Measurements from ENCODE around the gene MICALL1.
"Not testable (repeated sequence)": the region's sequence is repeated elsewhere in the genome, so short reads cannot be mapped to it uniquely, and the experiment has no call there.

The MICALL1 gene

DNA sequence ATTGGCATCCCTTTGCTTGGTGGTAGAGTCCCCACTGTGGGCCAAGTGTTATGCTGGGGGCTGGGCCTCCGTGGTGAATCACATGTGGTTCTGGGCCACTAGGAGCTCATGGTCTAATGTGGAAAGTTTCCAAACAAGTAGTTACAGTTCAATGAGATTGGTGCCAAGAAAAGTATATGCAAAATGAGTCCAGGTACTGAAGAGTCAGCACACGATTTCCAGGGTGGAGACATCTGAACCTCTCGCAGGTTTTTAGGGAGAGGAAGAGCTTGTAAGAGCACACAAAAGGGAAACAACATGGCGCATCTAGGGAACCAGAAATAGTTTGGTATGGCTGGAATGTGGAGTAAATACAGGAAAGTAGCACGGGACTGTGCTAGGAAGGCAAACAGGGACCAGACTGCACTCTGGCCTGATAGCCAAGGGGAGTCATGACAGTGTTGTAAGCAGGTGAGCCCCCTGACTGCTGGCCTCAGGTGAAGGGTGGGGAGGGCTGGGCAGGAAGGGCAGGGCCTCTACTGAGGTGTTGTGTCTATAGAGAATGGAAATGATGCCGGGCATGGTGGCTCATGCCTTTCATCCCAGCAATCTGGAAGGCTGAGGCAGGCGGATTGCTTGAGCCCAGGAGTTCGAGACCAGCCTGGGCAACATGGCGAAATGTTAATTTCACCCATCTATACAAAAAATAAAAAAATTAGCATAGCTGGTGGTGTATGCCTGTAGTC is 60.0 kb downstream of the MICALL1 start:
- DNase-seq, result no peak

DNA sequence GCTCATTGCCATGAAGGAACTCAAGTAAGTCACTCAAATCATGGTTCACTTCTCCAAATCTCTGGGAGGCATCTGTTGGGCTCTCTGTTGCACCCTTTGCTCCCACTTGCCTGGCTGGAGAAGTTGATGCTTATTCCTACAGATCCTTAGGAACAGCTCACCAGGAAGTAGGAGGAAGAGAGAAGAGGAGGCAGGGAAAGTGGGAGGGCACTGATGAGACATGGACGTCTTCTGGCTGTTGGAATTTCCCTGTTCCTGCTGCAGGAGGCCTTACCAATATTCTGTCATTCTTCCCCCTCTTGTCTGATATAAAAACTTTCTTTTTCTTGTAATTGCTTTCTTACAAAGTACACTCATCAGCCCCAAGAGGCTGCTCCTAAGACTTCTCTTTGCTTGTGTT is 61.0 kb downstream of the MICALL1 start:
- DNase-seq, result no peak

DNA sequence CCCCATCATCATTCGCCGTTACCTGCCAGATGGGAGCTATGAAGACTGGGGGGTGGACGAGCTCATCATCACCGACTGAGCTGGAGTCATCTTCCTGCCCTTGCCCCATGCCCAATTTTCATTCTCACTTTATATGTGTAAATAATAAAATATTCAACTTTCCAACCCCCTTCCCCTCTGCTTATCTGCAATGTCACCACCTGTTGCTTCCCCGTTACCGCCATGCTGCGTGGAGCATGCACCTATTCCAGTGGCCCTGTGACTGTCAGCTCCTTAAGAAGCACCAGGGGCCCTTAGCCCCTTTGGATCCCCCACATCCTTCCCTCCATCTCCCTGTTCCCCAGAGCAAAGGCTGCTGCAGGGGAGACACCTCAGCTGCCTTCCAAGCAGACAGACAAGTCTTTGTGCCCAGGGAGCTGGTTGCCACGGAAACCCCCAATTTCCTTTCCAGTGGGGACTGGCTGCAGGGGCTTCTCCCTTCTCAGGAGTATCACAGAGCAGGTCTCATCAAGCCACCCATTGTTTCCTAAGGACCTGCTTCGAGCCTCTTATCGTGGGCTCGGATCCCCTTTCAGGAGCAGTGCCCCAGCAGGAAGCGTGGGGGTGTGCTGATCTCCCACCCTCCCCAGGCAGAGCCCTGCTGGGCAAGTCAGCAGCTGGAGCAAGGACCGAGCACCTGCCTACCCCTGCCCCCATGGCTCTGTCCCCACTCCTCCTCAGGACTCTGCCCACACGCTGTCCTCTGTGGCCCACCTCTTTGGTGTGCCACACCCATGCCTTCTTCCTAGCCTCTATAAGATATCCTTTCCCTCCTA is 61.7 kb downstream of the MICALL1 start:
- DNase-seq, result no peak

DNA sequence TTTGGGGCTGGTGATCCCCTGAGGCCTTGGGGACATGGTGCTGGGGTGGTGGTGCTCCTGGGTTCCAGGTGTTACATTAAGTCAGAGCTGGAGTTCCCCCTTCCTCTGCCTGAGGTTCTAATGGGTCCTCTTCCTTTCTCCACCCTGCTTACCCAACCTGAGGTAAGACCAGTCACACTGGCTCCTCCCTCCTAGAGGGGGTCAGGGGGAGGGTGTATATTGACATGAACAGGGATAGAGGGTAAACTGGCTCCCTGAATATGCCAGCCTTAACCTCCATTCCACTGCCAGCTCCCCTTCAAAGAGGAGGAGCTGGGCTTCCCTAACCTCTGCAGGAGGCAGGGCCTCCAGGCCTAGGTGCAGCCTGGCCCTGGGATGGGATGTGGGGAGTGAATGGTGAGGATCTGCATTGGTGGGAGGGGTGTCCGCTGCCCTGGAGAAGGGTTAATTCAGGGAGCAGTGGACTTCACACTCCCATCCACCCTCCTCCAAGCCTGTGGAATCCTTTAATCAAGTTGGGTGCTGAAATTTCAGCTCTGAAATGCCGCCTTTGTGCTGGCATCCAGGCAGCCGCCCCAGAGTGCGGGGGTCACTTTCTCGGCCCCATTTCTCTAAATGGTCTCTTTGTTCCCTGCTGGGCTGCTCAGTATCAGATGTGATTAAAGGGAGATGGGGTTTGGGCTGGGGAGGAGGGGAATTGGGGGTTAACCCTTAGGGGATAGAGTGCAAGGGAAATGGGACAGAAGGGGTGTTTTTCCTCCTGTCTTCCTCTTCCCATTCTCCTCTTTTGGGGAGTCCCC is 62.6 kb downstream of the MICALL1 start:
- no peak for DNase-seq

DNA sequence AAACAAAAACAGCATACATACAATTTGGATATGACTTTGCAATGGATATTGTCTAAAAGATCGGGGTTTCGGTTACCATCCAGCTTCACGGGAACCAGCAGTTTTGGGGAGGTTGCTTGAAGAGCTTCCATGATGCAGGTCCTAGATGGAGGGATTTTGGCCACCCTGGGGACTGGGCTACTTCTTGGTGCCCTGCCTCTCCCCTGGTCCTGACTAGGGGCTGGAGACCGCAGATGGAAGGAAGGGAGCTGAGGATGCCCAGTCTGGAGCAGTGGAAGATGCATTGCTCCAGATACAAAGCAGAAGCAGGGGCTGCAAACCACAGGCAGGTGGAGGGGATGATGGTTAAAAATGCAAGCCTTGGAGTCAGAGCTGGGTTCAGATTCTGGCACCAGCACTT is 64.8 kb downstream of the MICALL1 start:
- DNase-seq, result no peak

DNA sequence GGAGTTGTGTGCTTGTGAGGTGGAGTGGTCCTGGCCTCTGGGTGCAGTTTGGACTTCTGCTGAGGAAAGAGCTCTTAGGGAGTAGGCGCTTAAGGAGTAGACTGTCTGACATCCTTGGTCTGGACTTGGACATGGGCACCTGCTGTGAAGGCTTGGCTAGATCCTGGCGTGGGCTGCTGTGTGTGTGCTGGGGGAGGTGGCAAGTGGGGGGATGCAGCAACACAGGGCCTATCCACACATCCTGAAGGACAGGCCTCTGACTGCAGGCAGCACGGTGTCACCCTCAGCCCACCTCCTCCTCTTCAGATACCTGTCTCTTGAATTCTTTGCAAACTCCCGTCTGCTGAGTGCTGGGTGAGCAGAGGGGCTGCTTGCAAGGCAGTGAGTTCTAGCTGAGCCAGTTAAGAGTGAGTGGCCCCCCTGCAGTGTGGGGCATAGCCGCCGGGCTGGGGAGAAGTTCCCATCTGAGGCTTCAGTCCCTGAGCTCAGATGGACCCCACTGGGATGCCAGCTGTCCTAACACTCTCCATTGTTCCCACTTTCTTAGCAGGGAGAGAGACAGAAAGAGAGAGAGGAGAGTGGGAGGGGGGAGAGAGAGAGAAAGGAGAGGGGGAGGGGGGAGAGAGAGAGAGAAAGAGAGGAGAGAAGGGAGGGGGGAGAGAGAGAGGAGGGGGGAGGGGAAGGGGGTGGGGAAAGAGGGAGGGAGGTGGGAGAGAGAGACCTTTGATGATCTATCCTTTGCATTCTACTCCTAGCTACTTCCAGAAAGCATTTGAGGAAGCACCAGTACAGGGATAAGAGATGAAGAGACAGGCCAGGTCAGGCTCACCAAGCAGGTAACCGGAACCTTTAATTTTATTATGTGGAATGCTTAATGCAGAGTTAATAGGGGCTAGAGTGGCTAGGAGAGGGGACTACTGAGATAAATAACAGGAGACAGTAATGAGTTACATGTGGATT is 65.7 kb downstream of the MICALL1 start:
- DNase-seq, result no peak

DNA sequence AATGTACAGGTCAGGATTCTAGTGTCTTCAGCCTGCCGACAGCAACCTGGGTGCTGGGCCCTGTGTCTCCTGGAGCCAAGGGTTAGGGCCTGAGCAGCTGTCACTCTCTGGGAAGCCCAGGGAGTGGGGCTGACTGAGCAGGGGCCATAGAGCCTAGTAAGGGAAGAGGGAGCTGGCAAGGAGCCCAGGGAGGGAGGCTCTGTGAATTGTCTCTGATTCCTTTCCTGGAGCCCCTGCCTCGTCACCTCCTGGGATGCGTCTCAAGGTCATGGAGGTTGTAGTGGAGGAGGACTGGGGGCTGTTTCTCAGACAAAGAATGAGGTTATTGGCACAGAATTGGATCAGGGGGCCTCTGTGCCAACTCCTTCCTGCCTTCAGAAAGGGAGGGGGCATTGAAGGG is 66.4 kb downstream of the MICALL1 start:
- DNase-seq, result peak; percentile 22

DNA sequence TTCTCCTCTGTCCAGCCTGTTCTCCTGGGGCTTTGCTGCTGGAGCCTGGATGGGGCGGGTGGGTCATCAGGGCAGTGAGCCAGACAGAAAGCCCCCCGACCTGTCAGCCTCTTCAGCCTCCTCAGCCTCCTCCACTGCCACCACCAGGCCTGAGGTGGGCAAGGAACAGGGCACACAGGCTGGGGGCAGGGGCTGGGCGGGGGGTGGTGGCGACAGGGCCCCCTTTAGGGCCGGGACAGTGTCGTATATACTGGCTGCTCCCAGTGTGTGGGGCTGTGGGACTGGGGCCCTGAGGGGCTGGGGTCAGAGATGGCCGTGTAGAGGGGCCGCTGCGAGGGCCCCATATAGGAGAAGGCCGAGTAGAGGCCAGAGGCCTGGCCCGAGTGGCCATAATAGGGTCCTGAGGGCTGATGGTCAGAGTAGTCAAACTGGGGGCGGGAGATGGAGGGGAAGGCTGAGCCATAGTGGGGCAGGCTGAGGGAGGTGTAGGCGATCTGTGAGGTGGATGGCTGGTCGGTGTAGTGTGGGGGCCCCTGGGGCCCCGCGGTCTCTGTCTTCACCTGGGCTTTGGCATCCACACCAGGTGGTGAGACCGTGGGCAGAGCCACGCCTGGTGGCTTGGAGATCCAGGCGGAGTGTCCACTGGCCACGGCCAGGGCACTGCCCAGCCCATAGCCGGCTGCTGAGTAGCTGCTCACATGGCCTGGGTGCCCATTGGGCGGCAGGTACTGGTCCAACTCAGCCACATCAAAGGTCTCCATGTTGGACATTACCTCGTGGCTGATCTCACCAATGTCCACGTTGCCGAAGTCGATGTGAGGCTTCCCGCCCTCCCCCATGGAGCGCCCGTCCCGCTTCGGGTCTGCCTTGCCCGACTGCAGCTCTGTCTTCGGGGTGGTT is 67.4 kb downstream of the MICALL1 start:
- no peak for DNase-seq

DNA sequence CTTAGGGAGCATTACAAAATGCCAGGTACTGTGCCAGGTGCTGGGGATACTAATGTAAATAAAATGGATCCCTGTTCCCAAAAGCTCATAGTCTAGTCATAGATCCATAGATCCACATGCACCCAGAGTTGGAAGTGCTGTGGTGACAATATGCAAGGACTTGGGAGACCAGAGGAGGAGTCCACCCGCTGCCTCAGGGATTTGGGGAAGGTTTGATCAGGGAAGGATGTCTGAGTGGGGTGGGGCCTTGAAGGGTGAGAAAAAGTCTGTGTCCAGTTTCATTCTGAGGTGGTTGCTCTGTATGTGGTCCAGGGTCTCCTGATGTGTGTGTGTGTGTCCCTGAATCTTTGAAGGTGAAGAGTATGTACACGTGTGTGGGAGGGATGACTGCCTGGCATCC is 69.1 kb downstream of the MICALL1 start:
- DNase-seq, result no peak

DNA sequence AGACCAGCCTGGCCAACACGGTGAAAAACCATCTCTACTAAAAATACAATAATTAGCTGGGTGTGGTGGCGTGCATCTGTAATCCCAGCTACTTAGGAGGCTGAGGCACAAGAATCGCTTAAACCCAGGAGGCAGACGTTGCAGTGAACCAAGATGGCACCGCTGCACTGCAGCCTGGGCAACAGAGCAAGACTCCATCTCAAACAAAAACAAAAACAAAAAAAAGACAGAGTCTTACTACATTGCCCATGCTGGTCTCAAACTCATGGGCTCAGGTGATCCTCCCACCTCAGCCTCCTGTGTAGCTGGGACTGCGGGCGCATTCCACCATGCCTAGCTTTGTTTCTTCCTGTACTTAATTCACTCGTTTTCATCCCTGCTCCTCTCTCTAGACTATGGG is 69.9 kb downstream of the MICALL1 start:
- not testable (repeated sequence) for DNase-seq

DNA sequence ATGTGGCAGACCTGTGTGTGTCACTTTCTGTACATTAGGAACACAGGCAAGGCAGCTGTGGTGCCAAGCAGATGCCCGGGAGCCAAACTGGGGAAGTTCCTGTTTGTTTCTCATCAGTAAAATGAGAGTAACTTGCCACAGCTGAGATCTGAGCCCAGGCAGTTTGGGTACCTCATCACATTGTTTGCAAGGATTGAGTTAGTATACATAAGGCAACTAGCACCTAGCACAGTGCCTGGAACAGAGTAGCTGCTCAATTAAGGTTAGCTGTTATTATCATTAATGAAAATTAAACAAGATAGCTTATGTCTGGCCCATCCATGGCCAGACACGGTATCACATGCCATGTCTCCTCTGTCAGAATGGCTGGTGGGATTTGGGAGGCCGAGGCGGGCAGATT is 70.5 kb downstream of the MICALL1 start:
- DNase-seq, result no peak

DNA sequence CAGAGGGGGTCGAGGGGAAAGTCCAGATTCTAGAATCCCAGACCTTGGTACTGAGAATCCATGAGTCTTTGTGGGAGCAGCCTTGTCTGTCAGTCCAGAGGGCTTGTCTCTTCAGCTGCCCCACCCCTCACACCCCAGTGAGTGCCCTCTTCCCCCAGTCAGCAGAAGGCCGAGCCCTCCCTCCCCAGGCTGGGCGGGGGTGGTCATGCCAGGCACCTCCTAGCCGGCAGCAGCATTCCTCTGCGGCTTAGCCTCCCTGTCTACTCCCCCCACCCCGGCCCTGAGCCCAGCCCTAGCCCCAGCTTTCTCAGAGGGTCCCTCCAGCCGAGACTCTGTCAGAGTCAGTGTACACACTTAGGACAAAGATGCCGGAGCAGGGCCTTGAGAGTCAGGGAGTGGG is 73.7 kb downstream of the MICALL1 start:
- no peak for DNase-seq

DNA sequence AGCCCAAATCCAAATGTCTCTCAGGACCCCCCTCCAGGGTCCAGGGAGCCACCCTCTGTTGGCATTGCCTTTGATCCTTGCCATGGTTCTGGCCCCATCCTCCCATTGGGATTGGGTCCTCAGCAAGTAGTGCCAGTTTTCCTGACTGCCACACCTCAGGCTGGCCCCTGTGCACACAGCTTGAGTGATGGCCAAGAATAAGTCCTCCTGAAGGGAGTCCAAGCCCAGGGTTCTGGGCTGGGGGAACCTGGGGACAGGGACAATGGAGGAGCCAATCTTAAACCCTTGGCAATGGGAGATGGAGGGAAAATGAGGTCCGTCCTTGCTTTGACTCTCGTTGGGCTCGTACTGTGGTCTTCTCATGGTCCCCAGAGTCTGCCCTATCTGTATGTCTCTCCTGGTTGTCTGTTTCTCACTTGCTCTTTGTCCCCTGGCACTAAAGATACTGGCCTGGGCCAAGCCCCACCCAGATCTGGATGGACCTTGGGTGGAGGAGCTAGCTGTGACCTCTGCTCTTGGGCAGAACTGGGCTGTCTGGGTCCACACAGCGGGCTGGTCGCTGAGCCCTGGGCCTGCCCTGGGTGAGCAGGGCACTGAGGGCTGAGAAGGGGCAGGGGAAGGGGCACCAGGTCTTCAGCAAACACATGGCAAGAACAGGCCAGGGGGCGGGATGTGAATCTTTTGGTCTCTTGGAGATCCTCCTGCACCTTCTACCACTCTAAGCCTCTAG is 75.3 kb downstream of the MICALL1 start:
- no peak for DNase-seq

DNA sequence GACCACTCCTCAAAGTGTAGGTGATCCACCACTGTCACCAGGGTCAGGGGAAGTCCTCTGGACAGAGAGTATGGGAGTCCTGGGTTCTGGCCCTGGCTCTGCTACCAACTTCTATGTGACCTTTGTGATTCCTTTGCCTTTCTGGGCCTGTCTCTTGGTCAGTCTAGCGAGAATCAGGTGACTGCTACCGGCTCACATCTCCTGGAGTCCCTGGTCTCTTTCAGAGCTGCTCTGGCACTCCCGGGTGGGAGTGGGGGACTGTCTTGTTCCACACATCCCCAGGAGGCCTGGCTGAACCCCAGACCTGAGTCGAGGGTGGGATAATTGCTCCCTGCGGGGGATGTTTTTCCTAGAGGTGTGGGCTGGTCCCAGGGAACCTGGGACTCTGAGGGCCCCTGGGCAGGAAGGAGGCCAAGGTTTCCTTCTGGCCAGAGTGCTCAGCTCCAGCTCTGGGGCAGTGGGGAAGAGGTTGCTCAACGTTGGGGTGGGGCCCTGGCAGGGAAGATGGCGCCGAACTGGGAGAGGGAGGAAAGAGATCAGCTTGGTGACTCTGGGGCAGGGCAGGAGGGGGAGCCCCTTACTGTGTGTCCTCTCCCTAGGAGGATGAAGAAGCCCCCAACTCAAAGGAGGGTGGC is 76.2 kb downstream of the MICALL1 start:
- DNase-seq, result no peak

DNA sequence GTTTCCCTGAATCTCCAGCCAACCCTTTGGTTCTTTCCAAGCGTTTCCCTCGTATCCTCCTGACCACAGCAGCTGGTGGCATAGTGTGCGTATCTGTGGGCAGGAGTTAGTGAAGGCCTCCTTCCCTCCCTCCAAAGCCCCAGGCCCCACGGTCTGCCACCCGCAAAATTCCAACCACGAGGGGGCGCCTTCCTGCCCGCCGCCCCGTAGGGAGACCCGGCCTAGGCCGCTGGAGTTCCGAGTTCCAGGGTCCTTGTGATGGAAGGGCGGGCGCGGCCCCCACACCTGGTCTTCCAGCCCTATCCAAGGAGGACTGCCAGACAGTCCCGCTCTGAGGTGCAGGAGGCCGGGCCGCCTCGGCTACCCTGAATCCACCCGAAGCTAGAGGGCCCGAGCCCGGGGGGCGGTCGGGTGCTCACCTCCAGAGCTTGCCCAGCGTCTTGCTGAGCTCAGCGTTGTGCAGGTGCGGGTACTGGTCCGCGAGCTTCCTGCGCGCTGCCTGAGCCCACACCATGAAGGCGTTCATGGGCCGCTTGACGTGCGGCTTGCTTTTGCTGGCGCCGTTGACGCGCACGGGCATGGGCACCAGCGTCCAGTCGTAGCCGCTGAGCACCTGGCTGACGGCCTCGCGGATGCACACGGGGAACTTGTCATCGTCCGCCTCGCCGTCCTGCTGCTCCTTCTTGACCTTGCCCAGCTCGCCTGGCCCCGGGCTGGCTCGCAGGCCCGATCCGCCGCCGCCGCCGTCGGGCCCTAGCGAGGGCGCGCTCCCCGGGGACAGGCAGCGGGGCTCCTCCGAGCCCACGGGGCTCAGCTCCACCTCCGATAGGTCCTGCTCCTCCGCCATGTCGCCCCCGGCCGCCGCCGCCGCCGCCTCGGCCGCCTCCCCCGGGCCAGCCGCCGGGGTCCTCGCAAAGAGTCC is 77.1 kb downstream of the MICALL1 start:
- no peak for DNase-seq

DNA sequence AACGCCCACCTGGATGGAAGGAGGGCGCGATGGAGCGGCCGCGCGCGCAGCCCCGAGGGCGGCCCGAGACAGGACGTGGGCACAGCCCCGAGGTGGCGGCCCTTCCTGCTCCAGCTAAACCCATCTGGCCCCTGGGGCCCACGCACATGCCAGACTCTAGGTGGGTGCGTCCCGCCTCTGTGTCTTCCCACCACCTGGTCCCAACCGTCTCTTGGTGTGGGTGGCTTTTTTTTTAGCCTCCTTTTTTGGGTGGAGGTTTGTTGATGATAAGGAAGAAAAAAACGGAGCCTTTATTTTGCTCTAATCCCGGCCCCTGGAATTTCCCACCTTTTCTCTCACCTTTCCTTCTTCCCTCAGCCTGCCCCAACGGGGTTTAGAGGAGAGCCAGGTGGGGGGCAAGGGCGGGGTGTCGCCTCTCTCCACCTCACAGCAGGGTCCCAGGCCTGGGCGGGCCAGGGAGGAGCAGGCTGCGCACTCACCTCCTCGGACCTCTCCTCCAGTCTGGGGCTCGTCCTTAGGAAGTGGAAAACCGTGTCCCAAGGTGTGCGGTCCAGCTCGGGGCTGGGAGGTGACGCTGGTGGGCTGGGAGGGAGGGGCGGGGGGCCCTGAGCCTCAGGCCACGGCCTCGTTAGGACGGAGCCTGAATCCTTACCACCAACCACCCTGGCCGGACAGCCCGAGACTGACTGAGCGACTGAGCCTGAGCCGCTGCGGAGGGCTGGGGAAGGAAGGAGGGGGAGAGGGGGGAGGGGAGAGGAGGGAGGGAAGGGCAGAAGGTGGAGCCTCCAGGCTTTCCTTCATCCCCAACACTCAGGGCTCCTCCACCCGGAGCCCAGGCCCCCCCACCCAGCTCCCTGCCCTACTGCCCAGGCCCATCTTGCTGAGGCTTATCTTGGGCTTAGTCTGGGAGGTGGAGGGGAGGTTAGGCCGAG is 78.0 kb downstream of the MICALL1 start, which contains the start of gene SOX10:
Gene SOX10, minus strand, starts transcription at position 696 of the 932 bp plus-strand sequence. CDS start 771 bp downstream, outside the sequence.
- no peak for DNase-seq

DNA sequence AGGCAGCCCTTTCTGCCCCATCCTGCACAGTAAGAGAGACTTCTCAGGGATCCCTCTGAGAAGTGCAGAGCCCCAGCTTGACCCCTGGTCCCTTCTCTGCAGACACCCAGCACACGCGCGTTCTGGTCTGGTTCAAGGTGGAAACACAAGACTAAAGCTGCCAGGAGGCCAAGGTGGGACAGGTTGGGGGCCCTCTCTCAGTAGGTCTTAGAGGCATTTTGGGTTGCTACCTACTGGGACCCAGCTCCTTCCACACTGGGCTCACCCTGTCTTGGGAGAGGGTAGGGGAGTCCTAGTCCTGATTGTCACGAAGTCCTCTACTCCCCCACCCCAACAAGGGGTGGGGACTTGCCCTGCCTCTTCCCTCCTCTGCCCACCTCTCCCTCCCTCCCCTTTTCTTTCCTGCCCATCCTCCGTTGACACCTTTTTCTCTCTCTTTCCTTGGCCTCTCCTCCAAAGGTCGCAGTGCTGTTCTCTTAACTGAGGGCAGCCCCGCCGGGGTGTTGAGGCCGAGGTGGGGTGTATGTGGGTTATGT is 79.0 kb downstream of the MICALL1 start:
- DNase-seq, result no peak
